M059J (cell line): ENCODE data around the gene SERPINA5. TPM values are rescaled to one million over a fixed set of nuclear protein-coding genes. Genes with fewer than 3 reads are reported as not detected.
"Not testable (repeated sequence)": the region's sequence is repeated elsewhere in the genome, so short reads cannot be mapped to it uniquely, and the experiment has no call there.

Experiments
- DNase-seq: peaks from one replicate; pipeline ENCODE4 v3.0.0-alpha.2; 2012; ENCODE audit warnings: low read depth
- total RNA-seq: library from RNA; depleted of rRNA; stranded (reverse); fragments of >200 nt; shearing (Covaris generic); gene quantifications from 2 replicates; pipeline ENCODE4 v1.2.3, GENCODE V29; 2014

Gene SERPINA5
- total RNA-seq, 1 experiment from 2014 or later, result 0.05 TPM

DNA sequence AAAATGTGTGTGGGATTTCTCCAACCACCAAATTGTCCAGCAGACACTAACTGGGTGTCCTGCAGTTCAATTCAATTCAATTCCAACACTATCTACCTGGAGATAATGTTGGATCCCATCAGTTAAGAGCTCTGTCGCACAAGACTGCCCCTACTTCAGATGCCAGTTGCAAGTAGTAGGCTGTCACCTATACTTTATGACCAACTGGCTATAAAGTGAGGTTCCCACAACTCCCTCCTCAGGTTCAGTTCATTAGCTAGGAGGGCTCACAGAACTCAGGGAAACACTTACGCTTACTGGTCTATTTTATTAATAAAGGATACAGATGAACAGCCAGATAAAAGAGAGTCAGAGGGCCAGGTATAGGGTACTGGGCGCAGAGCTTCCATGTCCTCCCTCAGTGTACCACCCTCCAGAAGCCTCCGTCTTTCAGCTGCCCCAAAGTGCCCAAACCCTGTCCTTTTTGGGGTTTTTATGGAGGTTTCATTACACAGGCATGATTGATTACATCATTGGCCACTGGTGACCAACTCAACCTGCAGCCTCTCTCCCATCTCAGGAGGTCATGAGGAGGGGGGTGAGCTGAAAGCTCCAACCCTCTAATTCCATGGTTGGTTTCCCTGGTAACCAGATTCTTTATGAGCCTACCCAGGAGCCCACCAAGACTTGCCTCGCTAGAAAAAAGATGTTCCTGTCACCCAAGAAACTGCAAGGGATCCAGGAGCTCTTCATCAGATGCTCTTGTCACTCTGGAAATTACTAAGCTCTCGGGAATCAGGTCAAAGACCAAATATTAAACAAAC lies 7.5 kb upstream of the SERPINA5 start:
- DNase-seq, result no peak

DNA sequence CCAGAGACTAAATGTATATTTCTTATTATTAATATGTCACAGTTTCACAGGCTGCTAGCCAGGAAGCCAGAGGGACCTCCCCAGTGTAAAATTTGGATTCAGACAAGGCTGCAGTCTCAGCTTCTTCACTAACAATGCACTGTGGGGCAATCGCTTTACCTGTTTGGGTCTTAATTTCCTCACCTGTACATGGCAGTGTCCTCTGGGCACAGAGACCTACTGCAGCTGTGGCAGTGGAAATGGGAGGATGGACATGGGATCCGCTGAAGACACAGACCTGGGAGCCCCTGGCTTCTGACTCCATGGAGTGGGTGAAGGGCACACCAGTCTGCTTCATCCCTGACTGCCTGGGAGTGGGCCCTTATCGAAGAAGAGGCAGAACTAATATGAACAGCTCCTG lies 6.9 kb upstream of the SERPINA5 start:
- no peak for DNase-seq

DNA sequence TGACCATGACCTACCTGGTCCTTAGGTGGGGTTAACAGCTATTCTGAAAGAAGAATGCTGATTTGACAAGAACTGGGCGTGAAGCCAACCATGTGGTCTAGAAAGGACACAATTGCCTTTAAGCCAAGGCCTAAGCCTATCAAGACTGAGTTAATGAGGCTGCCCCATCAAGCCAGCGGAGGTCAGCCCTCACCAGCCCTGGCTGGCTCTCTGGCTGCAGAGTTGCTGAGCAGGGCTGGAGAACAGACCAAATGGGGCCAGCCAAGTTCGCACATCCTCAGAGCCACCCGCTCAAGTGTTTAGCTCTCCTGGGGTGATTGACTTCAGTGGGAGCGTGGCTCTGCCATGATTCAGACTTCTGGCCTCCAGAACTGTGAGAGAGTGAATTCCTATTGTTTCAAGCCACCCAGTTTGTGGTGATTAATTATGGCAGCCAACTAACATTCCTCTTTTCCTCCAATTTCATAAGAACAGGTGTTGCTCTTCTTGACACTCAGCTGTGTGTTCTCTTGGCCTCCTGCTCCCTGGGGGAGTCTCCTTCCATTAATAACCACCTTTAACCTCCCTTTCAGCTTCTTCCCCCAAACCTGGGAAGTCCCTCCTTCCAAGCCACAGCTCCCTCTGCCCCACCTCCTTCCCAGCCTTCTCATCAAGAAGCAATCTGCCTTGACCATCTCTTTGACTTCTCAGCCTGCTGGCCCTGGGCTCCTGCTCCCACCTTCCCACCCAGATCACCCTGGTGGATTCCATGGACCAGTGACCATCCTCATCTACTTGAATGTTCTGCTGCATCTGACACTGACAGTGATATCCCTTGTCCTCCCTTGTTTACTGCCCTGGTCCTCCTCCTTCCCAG lies 5.3 kb upstream of the SERPINA5 start:
- peak; percentile 53 for DNase-seq

DNA sequence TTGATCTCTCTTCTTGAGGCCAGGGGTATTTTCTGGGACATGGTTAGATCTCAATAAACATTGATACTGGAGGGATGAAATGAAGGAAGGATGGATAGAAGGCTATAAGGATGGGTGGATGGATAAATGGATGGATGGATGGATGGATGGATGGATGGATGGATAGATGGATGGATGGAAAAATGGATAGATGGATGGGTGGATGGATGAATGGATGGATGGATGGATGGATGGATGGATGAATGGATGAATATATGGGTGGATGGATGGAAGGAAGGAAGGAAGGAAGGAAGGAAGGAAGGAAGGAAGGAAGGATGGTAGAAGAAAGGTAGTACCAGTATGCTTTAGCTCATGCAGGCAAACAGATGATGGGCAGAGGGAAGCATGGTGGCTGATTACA lies 3.8 kb upstream of the SERPINA5 start:
- DNase-seq, result not testable (repeated sequence)

DNA sequence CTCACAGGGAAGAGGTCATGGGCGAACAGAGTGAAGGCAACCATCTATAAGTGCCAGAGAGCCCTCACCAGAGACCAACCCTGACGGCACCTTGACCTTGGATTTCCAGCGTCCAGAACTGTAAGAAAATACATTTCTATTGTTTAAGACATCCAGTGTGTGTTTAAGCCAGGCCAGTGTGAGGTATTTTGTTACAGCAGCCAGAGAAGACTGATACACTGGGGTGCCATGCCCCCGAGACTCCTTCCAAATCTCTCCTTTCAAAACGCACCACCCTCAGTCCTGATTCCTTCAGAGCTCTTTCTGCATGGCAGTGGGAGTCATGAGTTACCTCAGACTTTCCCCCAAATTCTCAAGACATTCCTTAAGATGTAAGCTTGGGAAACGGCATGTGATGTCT lies 2.5 kb upstream of the SERPINA5 start:
- DNase-seq, result no peak

DNA sequence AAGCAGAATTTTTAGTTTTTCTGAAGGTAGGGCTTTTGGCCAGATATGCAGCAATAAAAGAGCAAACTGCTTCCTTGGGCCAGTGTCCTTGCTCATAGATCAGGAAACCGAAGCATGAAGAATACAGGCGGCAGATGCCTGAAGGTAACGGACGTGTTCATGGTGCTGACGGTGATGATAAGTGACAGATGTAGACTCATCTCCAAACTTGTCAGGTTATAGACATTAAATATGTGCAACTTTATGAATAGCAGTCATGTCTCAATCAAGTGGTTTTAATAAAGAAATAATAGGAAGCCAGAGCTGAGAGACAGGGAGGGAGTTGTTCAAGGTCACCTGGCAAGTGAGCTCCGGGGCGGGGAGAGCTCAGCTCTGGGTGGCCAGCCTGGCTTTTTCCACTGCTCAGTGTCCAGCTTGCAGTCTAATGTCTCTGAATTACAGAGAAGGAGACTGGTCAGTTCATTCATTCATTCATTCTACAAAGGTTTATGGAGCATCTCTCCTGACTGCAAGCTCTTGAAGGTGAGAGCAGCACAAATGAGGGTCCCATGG lies 1.0 kb downstream of the SERPINA5 start:
- DNase-seq, result no peak

DNA sequence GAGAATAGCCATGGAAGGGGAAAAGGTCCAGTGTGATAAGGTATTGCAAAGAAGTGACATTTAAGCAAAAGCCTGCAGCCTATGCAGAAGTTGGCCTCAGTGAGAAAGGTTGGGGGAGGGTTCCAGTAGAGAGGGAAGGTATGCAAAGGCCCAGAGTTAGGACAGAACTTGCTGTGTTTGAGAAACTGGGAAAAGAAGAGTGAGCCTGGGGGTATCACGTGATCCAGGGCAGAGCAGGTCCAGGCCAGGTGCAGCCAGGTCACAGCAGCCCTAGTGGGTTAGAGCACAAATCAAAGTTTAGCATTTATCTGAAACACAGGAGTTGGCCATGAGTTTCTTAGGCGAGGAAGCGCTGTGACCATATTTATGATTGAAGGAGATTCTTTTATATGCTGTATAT lies 1.6 kb downstream of the SERPINA5 start:
- no peak for DNase-seq

DNA sequence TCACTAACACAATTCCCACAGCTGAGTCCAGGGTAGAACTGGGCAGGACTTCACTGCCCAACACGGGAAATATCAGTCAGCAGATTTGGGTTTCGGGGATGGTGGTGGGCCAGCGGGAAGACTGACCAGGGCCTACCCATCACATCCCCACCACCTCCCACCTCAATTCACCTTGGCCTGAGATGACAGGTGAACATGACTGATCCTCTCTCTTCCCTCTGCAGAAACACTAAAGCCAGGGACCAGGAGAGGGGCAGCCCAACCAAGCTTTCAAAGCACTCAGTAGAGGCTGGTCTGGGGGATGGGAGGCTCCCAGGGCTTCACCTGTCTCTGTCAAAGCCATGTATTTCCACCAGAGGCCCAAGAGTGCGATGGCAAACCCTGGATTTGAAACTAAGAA lies 2.3 kb downstream of the SERPINA5 start:
- DNase-seq, result no peak

DNA sequence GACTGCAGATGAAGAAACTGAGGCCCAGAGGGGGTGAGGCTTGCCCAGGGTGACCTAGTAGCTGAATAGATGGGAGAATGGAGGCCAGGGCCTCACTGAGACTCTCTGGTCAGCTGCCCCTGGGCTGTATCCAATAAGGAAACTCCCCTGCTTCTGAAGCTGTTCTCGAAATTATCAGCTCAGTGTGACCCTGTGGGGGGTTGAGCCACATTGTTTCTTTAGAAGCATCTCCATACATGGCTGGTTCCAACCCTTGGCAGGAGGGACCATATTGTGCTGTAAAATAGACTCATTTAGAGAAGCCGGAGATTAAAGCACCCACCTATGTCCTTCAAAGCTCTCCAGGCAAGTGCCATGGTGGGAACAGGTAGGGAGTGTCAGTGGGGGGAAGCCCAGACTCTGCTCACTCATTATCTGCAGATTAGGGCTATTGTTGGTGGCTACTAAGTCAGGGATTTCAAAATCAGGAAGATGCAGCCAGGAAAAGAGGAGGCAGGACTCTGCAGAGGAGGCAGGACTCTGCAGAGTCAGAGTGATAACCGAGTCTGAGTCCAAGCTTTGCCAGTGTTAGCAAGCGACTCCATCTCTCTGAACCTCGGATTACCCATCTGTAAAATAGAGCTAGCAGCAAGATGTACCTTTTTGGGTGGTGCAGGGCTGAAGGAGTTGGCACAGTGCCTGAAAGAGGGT lies 3.5 kb downstream of the SERPINA5 start:
- no peak for DNase-seq

DNA sequence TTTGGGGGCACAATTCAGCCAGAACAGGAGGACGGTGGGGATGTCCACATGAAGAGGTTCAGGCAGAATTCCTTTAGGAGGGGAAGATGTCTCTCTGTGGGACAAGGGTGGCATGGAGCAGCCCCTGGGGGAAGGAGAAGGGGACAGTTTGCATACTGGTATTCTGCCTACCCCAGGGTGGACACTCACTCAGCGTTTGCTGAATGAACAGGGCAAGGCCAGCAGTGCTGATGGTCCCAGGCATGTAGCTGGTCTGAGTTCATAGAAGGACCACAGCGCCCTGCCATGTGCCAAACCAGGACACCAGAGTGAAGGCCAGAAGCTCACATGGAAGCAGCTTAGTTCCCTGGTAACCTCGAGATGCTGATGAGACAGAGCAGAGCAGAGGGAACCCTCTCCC lies 5.4 kb downstream of the SERPINA5 start:
- DNase-seq, result no peak

DNA sequence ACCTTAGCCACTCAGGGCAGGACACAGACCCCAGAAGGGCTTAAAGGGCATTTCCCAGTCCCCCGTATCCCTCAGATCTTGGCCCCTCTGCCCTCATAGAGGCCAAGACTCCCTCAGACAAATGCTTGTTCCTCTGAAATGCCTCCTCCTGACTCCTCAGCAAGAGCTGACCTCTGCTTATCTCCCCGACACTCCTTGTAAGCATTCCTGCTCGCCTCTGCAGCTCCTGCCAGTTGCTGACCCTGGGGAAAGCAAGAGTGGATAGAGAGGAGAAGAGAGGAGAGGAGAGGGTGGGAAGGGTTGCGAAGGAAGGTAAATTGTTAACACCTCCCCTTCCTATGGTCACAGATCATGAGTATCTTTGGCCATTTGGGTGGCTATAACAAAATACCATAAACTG lies 7.1 kb downstream of the SERPINA5 start:
- no peak for DNase-seq

DNA sequence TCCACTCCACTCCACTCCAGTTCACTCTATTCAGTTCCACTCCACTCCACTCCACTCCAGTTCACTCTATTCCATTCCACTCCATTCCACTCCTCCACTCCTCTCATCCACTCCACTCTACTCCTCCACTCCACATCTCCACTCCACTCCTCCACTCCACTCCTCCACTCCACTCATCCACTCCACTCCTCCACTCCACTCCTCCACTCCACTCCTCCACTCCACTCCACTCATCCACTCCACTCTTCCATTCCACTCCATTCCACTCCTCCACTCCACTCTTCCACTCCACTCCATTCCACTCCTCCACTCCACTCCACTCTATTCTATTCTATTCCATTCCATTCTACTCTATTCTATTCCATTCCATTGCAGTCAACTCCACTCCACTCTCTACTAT lies 9.8 kb downstream of the SERPINA5 start:
- no peak for DNase-seq

DNA sequence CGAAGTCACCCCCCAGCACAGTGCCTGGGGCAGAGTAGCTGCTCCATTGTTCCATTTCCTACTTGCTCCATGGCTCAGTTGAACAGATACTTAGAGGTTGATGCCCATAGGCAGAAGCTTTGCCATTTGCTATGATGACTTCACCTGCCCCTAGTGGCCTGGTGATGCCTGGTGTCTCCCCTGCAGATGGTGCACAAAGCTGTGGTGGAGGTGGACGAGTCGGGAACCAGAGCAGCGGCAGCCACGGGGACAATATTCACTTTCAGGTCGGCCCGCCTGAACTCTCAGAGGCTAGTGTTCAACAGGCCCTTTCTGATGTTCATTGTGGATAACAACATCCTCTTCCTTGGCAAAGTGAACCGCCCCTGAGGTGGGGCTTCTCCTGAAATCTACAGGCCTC lies 10.6 kb downstream of the SERPINA5 start:
- DNase-seq, result no peak

DNA sequence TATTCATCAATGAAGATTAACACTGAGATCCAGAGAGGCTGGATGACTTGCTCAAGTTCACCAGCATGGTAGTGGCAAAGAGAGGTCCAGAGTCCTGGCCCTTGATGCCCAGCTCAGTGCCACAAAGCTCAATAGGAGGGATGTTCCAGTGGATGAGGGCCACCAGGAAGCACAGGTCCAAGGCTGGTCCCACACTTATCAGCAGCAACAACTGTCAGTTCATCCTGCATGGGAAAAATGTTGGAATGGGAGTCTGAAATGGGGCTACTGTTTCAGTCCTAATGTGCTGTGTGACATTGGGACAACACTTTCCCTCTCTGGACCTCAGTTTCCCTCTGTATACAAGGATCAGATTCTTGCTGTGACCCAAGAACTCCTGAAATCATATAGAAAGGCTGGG lies 11.2 kb downstream of the SERPINA5 start:
- no peak for DNase-seq

DNA sequence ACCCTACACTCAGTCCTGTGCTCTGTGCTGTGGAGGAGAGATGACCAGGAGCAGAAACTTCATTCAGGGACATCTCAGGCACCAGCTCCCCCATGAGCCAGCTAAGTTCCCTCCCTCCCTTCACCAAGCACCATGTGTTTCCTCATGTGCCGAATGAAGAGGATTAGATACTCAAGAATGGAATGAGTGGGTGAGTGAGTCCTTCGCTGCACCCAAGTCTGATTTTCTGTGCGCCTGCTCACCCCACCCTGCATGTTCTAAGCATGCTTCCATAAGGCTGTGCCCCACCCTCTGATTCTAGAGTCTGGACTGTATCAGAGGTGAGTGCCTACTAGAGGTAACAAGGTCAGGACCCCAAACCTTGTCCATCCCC lies 12.1 kb downstream of the SERPINA5 start:
- DNase-seq, result no peak

DNA sequence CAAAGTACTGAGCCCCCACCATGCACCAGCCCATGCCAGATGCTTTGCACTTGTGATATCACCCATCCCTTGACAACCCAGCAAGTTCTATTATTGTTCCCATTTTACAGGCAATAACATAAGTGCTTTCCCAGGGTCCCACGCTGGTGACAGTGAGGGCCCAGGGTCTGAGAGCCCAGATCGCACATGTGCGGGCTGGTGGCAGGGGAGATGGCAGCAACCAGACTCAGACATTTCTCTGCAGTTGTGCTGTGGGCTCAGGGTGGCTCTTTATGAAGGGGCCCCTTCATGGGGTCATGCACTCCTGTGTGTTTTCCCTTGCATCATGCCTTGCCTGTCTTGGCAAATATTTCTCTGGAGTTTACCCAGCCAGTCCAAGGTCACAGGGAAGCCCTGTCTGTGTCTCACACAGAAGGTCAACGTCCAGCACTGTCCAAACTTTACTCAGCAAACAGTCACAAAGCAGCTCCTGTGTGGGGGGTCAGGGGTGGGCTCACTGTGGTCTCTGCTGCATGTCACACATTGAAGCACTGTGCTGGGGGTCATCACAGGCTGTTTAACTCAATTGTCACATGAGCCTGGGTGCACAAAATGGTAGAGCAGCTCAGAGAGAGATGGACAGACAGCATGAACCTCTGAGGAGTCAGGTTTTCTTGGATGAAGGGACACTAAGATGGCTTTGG lies 12.7 kb downstream of the SERPINA5 start:
- DNase-seq, result no peak

DNA sequence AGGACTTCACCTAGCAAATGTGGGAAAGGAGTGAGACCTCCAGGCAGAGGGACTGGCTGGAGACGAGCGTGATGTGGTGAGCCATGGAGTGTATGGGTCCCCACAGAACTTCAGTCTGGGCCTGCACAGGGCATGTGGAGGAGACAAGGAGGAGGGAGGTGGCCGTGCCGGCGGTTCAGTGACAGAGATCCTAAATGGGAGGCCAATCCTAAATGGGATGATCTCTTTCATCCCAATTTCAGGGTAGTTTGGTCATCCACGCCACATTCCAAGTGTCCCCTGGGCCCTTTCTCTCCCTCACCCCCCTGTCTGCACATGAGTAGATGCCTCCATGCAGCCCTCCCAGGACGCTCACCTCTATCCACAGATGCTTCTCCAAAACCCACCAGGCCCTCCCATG lies 13.2 kb downstream of the SERPINA5 start:
- DNase-seq, result no peak

DNA sequence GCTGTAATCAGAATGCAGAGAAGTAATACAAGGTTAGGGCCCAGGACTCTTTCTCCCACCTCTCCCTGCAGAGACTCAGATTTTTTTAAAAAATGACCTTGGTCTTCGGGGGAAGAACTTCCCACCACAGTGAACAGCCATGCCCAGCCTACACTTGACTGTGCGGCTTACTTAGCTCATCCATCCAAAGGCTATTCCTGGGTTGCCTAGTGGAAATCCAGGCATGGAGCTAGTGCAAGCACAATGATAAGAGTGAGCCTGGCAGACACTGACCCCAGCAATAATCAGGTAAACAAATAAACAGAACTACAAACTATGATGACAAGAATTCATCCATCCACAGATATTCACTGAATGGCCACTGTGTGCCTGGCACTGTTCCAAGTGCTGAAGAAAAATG lies 14.7 kb downstream of the SERPINA5 start:
- DNase-seq, result no peak

DNA sequence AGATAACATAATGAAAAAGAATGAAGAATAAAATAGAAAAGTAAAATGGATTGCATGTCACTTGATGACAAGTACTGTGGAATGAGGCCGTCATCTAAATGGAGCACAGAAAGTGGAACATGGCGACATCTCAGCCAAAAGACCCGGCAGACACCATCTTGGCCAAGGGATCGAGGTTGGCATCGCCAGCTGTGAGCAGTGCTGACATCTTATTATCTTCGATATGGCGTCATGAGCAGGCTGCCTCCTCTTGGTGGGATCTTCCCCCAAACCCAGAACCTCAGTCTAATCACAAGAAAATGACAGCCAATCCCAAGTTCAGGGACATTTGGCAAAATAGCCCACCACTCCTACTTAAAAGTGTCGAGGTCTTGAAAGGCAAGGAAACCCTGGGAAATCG lies 15.1 kb downstream of the SERPINA5 start:
- DNase-seq, result no peak

DNA sequence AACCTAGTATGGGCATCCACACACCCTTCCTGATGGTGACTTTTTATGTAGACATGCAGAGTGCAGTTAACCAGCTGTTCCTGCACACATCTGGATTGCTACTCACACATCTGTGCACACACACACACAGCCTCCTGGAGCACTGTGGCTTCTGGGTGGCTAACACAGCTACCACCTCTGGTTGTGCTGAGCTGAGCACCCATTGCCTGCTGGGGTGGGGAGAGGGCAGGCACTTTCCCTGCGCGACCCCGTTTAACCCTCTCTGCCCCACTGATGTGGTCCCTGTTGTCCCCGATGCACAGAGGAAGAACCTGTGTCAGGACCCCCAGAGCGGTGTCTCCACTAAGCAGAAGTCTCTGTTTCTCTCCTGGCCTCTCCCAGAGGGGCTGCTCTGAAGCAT lies 16.6 kb downstream of the SERPINA5 start:
- DNase-seq, result no peak

DNA sequence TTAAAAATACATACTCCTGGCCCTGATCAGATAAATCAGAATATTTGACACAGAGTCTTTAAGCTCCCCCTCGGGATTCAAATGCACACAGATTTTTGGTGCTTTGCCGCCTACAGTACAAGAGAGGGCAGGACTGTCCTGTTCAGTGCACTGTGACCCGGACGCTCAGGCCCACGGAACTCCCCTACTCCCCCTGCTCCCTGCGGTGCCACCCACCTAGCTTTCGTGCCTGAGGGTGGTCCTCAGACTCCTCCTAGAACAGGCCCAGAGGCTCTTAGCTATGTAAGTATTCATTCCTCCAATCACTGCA lies 17.2 kb downstream of the SERPINA5 start:
- no peak for DNase-seq
